OCI-LY3 (cell line): Measurements from ENCODE around the gene LMX1B.

Experiments used
- EZH2phosphoT487 ChIP-seq: fragments of 200-600 bp; shearing (Covaris generic); IDR thresholded peaks from 2 replicates; pipeline ENCODE4 v1.6.1; 2018; ENCODE audit warnings: antibody characterized with exemption, mixed run types, low read depth
- TF ChIP-seq, protein P1 (sequence below): fragments of 200-600, 300-600 bp; sonication (generic); IDR thresholded peaks from 2 replicates; pipeline ENCODE4 v1.5.1; 2014; ENCODE audit warnings: antibody characterized with exemption, low read length, low read depth

DNA sequence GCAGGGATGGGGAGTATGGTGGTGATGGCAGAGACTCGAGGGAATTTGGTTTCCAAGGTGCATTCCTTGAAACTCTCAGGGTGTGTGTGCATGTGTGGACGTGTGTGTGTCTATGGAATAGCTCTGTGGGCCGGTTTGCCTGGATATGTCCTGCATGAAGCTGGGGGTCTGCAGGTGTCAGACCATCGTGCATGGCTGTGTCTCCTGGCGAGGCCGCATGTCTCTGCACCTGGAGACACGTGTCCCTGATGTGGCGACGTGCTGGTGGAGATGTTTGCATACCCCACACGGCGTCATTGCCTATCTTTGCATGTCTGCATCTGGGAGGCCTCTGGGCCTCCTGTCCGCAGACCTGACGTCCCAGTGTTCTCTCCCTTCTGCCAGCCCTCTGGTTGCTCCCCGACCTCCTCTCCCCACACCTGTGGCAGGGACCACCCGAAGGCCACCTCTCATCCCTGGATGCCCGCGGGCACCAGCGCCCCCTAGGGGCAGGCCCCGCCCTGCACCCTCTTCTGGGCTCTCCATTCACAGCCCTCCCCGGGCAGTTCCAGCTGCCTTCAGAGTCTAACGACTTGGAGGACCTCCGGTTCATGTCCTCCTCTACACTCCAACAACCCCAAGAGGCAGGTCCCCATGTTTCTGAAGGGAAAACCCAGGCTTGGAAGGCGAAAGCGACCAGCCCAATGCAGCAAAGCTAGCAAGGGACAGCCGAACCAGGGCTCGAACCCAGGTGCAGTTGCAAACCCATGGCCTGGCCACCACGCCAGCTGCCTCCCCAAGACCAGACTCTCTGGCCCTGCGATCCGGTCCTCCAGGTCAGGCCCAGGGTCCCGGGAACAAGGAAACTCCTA lies 88.6 kb downstream of the LMX1B start:
- TF ChIP-seq, protein P1, sequence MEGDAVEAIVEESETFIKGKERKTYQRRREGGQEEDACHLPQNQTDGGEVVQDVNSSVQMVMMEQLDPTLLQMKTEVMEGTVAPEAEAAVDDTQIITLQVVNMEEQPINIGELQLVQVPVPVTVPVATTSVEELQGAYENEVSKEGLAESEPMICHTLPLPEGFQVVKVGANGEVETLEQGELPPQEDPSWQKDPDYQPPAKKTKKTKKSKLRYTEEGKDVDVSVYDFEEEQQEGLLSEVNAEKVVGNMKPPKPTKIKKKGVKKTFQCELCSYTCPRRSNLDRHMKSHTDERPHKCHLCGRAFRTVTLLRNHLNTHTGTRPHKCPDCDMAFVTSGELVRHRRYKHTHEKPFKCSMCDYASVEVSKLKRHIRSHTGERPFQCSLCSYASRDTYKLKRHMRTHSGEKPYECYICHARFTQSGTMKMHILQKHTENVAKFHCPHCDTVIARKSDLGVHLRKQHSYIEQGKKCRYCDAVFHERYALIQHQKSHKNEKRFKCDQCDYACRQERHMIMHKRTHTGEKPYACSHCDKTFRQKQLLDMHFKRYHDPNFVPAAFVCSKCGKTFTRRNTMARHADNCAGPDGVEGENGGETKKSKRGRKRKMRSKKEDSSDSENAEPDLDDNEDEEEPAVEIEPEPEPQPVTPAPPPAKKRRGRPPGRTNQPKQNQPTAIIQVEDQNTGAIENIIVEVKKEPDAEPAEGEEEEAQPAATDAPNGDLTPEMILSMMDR = peak; percentile 73
- no peak for TF ChIP-seq EZH2phosphoT487
